ENCODE measurements around the gene CNTNAP2.

The CNTNAP2 gene

GRCh38 chr7:146486519-146486918 is 369.9 kb downstream of the CNTNAP2 start:
- H3K9me3 Mint-ChIP-seq: peaks cover 21% of the 10 kb centered on the region
- H3K27me3 Mint-ChIP-seq (ENCODE audit: low read depth): no peaks in the 10 kb centered on the region
- H3K4me3 Mint-ChIP-seq: no peak overlapping the region
- H3K27ac Mint-ChIP-seq: no peak overlapping the region
- H3K4me1 Mint-ChIP-seq (ENCODE audit: low read depth): no peaks in the 10 kb centered on the region
- no peaks in the 10 kb centered on the region for H3K36me3 Mint-ChIP-seq (ENCODE audit: low read depth)

- no peaks in the 10 kb centered on the region for H3K36me3 Mint-ChIP-seq (ENCODE audit: low read depth)
- no peaks in the 10 kb centered on the region for H3K27me3 Mint-ChIP-seq (ENCODE audit: low read depth)
- H3K4me1 Mint-ChIP-seq (ENCODE audit: low read depth): no peaks in the 10 kb centered on the region
- peaks cover 28% of the 10 kb centered on the region for H3K9me3 Mint-ChIP-seq
- no peak overlapping the region for H3K4me3 Mint-ChIP-seq
- H3K27ac Mint-ChIP-seq: no peak overlapping the region
These were observed 375.4 kb downstream of the CNTNAP2 start for GRCh38 chr7:146492017-146492416.

- H3K36me3 Mint-ChIP-seq (ENCODE audit: low read depth): no peaks in the 10 kb centered on the region
- no peaks in the 10 kb centered on the region for H3K4me1 Mint-ChIP-seq (ENCODE audit: low read depth)
- no peak overlapping the region for H3K4me3 Mint-ChIP-seq
- H3K27ac Mint-ChIP-seq: no peak overlapping the region
- peaks cover 19% of the 10 kb centered on the region for H3K9me3 Mint-ChIP-seq
- no peaks in the 10 kb centered on the region for H3K27me3 Mint-ChIP-seq (ENCODE audit: low read depth)
These were observed 378.5 kb downstream of the CNTNAP2 start for GRCh38 chr7:146494952-146495596.

GRCh38 chr7:146496657-146497056 is 380.1 kb downstream of the CNTNAP2 start:
- H3K9me3 Mint-ChIP-seq: peaks cover 31% of the 10 kb centered on the region
- no peak overlapping the region for H3K4me3 Mint-ChIP-seq
- no peaks in the 10 kb centered on the region for H3K36me3 Mint-ChIP-seq (ENCODE audit: low read depth)
- no peaks in the 10 kb centered on the region for H3K4me1 Mint-ChIP-seq (ENCODE audit: low read depth)
- H3K27me3 Mint-ChIP-seq (ENCODE audit: low read depth): no peaks in the 10 kb centered on the region
- H3K27ac Mint-ChIP-seq: no peak overlapping the region

GRCh38 chr7:146499970-146500369 is 383.4 kb downstream of the CNTNAP2 start:
- H3K36me3 Mint-ChIP-seq (ENCODE audit: low read depth): no peaks in the 10 kb centered on the region
- no peaks in the 10 kb centered on the region for H3K27me3 Mint-ChIP-seq (ENCODE audit: low read depth)
- no peaks in the 10 kb centered on the region for H3K4me1 Mint-ChIP-seq (ENCODE audit: low read depth)
- no peak overlapping the region for H3K27ac Mint-ChIP-seq
- no peak overlapping the region for H3K4me3 Mint-ChIP-seq
- peaks cover 33% of the 10 kb centered on the region for H3K9me3 Mint-ChIP-seq

- Mint-ChIP-seq H3K36me3 (ENCODE audit: low read depth) (no peaks in the 10 kb centered on the region), H3K4me1 (ENCODE audit: low read depth) (no peaks in the 10 kb centered on the region), H3K27me3 (ENCODE audit: low read depth) (no peaks in the 10 kb centered on the region), H3K4me3 (no peak overlapping the region), H3K9me3 (peaks cover 37% of the 10 kb centered on the region), H3K27ac (no peak overlapping the region)
These were observed 387.2 kb downstream of the CNTNAP2 start for GRCh38 chr7:146503844-146504243.

- Mint-ChIP-seq H3K9me3 (peaks cover 52% of the 10 kb centered on the region), H3K36me3 (ENCODE audit: low read depth) (no peaks in the 10 kb centered on the region), H3K27ac (no peak overlapping the region), H3K27me3 (ENCODE audit: low read depth) (no peaks in the 10 kb centered on the region), H3K4me1 (ENCODE audit: low read depth) (no peaks in the 10 kb centered on the region), H3K4me3 (no peak overlapping the region)
These were observed 393.6 kb downstream of the CNTNAP2 start for GRCh38 chr7:146510088-146510680.

GRCh38 chr7:146514304-146514703 is 397.7 kb downstream of the CNTNAP2 start:
- H3K4me3 Mint-ChIP-seq: no peak overlapping the region
- H3K4me1 Mint-ChIP-seq (ENCODE audit: low read depth): no peaks in the 10 kb centered on the region
- no peak overlapping the region for H3K27ac Mint-ChIP-seq
- H3K36me3 Mint-ChIP-seq (ENCODE audit: low read depth): no peaks in the 10 kb centered on the region
- H3K27me3 Mint-ChIP-seq (ENCODE audit: low read depth): no peaks in the 10 kb centered on the region
- H3K9me3 Mint-ChIP-seq: peaks cover 47% of the 10 kb centered on the region

- Mint-ChIP-seq H3K9me3 (peaks cover 7% of the 10 kb centered on the region), H3K4me1 (ENCODE audit: low read depth) (no peaks in the 10 kb centered on the region), H3K36me3 (ENCODE audit: low read depth) (no peaks in the 10 kb centered on the region), H3K27ac (no peak overlapping the region), H3K4me3 (no peak overlapping the region), H3K27me3 (ENCODE audit: low read depth) (no peaks in the 10 kb centered on the region)
These were observed 412.0 kb downstream of the CNTNAP2 start for GRCh38 chr7:146528581-146528980.

GRCh38 chr7:146539836-146540235 is 423.2 kb downstream of the CNTNAP2 start:
- no peak overlapping the region for H3K4me3 Mint-ChIP-seq
- H3K4me1 Mint-ChIP-seq (ENCODE audit: low read depth): no peaks in the 10 kb centered on the region
- H3K36me3 Mint-ChIP-seq (ENCODE audit: low read depth): no peaks in the 10 kb centered on the region
- no peak overlapping the region for H3K27ac Mint-ChIP-seq
- H3K27me3 Mint-ChIP-seq (ENCODE audit: low read depth): no peaks in the 10 kb centered on the region
- H3K9me3 Mint-ChIP-seq: peaks cover 6% of the 10 kb centered on the region

GRCh38 chr7:146542101-146542500 is 425.5 kb downstream of the CNTNAP2 start:
- no peaks in the 10 kb centered on the region for H3K36me3 Mint-ChIP-seq (ENCODE audit: low read depth)
- H3K27me3 Mint-ChIP-seq (ENCODE audit: low read depth): no peaks in the 10 kb centered on the region
- H3K4me1 Mint-ChIP-seq (ENCODE audit: low read depth): no peaks in the 10 kb centered on the region
- no peak overlapping the region for H3K27ac Mint-ChIP-seq
- peaks cover 7% of the 10 kb centered on the region for H3K9me3 Mint-ChIP-seq
- no peak overlapping the region for H3K4me3 Mint-ChIP-seq

- Mint-ChIP-seq H3K9me3 (peaks cover 15% of the 10 kb centered on the region), H3K27ac (no peak overlapping the region), H3K4me3 (no peak overlapping the region), H3K4me1 (ENCODE audit: low read depth) (no peaks in the 10 kb centered on the region), H3K27me3 (ENCODE audit: low read depth) (no peaks in the 10 kb centered on the region), H3K36me3 (ENCODE audit: low read depth) (no peaks in the 10 kb centered on the region)
These were observed 428.1 kb downstream of the CNTNAP2 start for GRCh38 chr7:146544748-146545147.

GRCh38 chr7:146548816-146549215 is 432.2 kb downstream of the CNTNAP2 start:
- Mint-ChIP-seq H3K4me3 (no peak overlapping the region), H3K27me3 (ENCODE audit: low read depth) (no peaks in the 10 kb centered on the region), H3K4me1 (ENCODE audit: low read depth) (no peaks in the 10 kb centered on the region), H3K9me3 (peaks cover 34% of the 10 kb centered on the region), H3K36me3 (ENCODE audit: low read depth) (no peaks in the 10 kb centered on the region), H3K27ac (no peak overlapping the region)

GRCh38 chr7:146554556-146554955 is 438.0 kb downstream of the CNTNAP2 start:
- H3K36me3 Mint-ChIP-seq (ENCODE audit: low read depth): no peaks in the 10 kb centered on the region

GRCh38 chr7:146557971-146558469 is 441.4 kb downstream of the CNTNAP2 start:
- no peak overlapping the region for H3K4me3 Mint-ChIP-seq
- no peaks in the 10 kb centered on the region for H3K36me3 Mint-ChIP-seq (ENCODE audit: low read depth)
- H3K27ac Mint-ChIP-seq: no peak overlapping the region
- H3K27me3 Mint-ChIP-seq (ENCODE audit: low read depth): no peaks in the 10 kb centered on the region
- H3K4me1 Mint-ChIP-seq (ENCODE audit: low read depth): no peaks in the 10 kb centered on the region
- no peaks in the 10 kb centered on the region for H3K9me3 Mint-ChIP-seq

More at GRCh38 chr7:146554556-146554955, 438.0 kb downstream of the CNTNAP2 start:
- peaks cover 19% of the 10 kb centered on the region for H3K9me3 Mint-ChIP-seq
- no peak overlapping the region for H3K4me3 Mint-ChIP-seq
- no peak overlapping the region for H3K27ac Mint-ChIP-seq
- H3K27me3 Mint-ChIP-seq (ENCODE audit: low read depth): no peaks in the 10 kb centered on the region
- H3K4me1 Mint-ChIP-seq (ENCODE audit: low read depth): no peaks in the 10 kb centered on the region

Measured in T-helper 1 cell treated with Interleukin-12 subunit alpha and Interleukin-12 subunit beta and Interleukin-4 antibody, amounts not matched to agents 30 μg/mL and 1 μg/mL, for 36 hours (primary cell).